K562 (cell line): ENCODE data around the gene DIPK1B. TPM values are rescaled to one million over a fixed set of nuclear protein-coding genes. Genes with fewer than 3 reads are reported as not detected.

Experiments used
- CREM ChIP-seq: IDR thresholded peaks from 2 replicates; pipeline ENCODE4 v1.6.1; 2014; ENCODE audit warnings: antibody characterized with exemption, low read depth
- EGR1 ChIP-seq: fragments of 450-650 bp; conservative IDR thresholded peaks from 2 replicates; pipeline ENCODE4 v1.6.1; 2017; ENCODE audit warnings: mild to moderate bottlenecking
- HDAC1 ChIP-seq, 2 experiments: fragments of 450-650 bp; IDR thresholded peaks; 2 replicates each; pipeline ENCODE4 v1.6.1; 2016 to 2017; ENCODE audit warnings: inconsistent platforms in 1 of 2, mild to moderate bottlenecking in 1 of 2, moderate library complexity in 1 of 2
- KLF13 ChIP-seq: fragments of 450-650 bp; IDR thresholded peaks from 2 replicates; pipeline ENCODE4 v1.6.1; 2016; ENCODE audit warnings: missing genetic modification characterization, low read depth, mild to moderate bottlenecking, missing compliant biosample characterization, moderate library complexity, borderline replicate concordance
- LARP7 ChIP-seq: fragments of 450-650 bp; IDR thresholded peaks from 2 replicates; pipeline ENCODE4 v1.6.1; 2016
- NFXL1 ChIP-seq: fragments of 450-650 bp; formaldehyde crosslinking; IDR thresholded peaks from 2 replicates; pipeline ENCODE4 v1.4.0; 2021; ENCODE audit warnings: mild to moderate bottlenecking
- NR3C1 ChIP-seq: sonication (generic); formaldehyde crosslinking; IDR thresholded peaks from 2 replicates; pipeline ENCODE4 v1.8.1; 2022; ENCODE audit warnings: missing genetic modification reagents
- NUFIP1 ChIP-seq: fragments of 450-650 bp; IDR thresholded peaks from 2 replicates; pipeline ENCODE4 v1.6.1; 2018; ENCODE audit not compliant: partially characterized antibody
- RAD51 ChIP-seq: fragments of 450-650 bp; IDR thresholded peaks from 2 replicates; pipeline ENCODE4 v1.7.1; 2016; ENCODE audit warnings: low read depth, mild to moderate bottlenecking, borderline replicate concordance
- RBM17 ChIP-seq: fragments of 200-400 bp; formaldehyde crosslinking; IDR thresholded peaks from 2 replicates; pipeline ENCODE4 v1.6.1; 2017; ENCODE audit warnings: low read depth, mild to moderate bottlenecking, low read length, borderline replicate concordance
- SRF ChIP-seq, 2 experiments: fragments of 250-450, 450-650 bp in 1 of 2; sonication (Bioruptor Pico) in 1 of 2; sonication (generic) in 1 of 2; formaldehyde crosslinking; IDR thresholded peaks; 2 replicates each; pipeline versions ENCODE4 v1.5.0 to v1.5.1; 2020 to 2022; ENCODE audit warnings: mild to moderate bottlenecking in 1 of 2, missing genetic modification reagents in 1 of 2
- TEAD1 ChIP-seq, 2 experiments: fragments of 450-650 bp in 1 of 2; sonication (generic) in 1 of 2; formaldehyde crosslinking; IDR thresholded peaks; 2 replicates each; pipeline versions ENCODE4 v1.4.0 to v1.8.0; 2020 to 2022; ENCODE audit warnings: mild to moderate bottlenecking in 2 of 2, missing genetic modification reagents in 1 of 2
- ZFX ChIP-seq: sonication (generic); formaldehyde crosslinking; IDR thresholded peaks from 2 replicates; pipeline ENCODE4 v1.8.0; 2022; ENCODE audit warnings: mild to moderate bottlenecking, missing genetic modification reagents, moderate library complexity
- ZNF24 ChIP-seq: fragments of 450-650 bp; IDR thresholded peaks from 2 replicates; pipeline ENCODE4 v1.6.1; 2016
- ZNF785 ChIP-seq: fragments of 250-450 bp; sonication (Bioruptor Pico); IDR thresholded peaks from 2 replicates; pipeline ENCODE4 v1.4.0; 2020; ENCODE audit warnings: mild to moderate bottlenecking
- ZSCAN32 ChIP-seq: fragments of 450-650 bp; formaldehyde crosslinking; IDR thresholded peaks from 2 replicates; pipeline ENCODE4 v1.4.0; 2020; ENCODE audit warnings: mild to moderate bottlenecking, moderate library complexity
- polyA plus RNA-seq, 8 experiments: library from polyadenylated mRNA; depleted of rRNA in 4 of 8; stranded (reverse) in 5 of 8; unstranded in 3 of 8; fragments of >200 nt; fragmentation: Nextera tagmentation in 2 of 8; fragmentation: Illumina TruSeq in 1 of 8; extraction: Ambion mirVana in 2 of 8; extraction: Trizol in 1 of 8; gene quantifications; 2 replicates each; pipeline versions ENCODE4 v1.2.1 to v1.2.3, GENCODE V29; 2011 to 2014; ENCODE audit warnings: inconsistent platforms in 1 of 8, missing spikeins in 1 of 8
- total RNA-seq, 7 experiments: library from RNA; depleted of rRNA in 6 of 7; stranded (reverse); fragments of >200 nt in 6 of 7; fragmentation: Illumina TruSeq in 2 of 7; extraction: Trizol in 2 of 7; gene quantifications; 2 replicates each; pipeline versions ENCODE4 v1.2.1 to v1.2.3, GENCODE V29; 2011 to 2021; ENCODE audit warnings: low replicate concordance in 1 of 7
- TF ChIP-seq, protein P1 (sequence below), 2 experiments: fragments of 450-650 bp; IDR thresholded peaks; 2 replicates each; pipeline ENCODE4 v1.6.1; 2016; ENCODE audit warnings: mild to moderate bottlenecking in 2 of 2, borderline replicate concordance in 1 of 2, low read depth in 1 of 2, moderate library complexity in 1 of 2
- TF ChIP-seq, protein P2 (sequence below): sonication (generic); formaldehyde crosslinking; IDR thresholded peaks from 2 replicates; pipeline ENCODE4 v1.8.1; 2023; ENCODE audit warnings: mild to moderate bottlenecking, missing genetic modification reagents

The DIPK1B gene
- total and polyA plus RNA-seq, 9 of the 15 experiments (the other 6 are each of a cell fraction or from before 2014, with no cell fraction given) = 0.08 to 22.3 (median 5.9) TPM

DNA sequence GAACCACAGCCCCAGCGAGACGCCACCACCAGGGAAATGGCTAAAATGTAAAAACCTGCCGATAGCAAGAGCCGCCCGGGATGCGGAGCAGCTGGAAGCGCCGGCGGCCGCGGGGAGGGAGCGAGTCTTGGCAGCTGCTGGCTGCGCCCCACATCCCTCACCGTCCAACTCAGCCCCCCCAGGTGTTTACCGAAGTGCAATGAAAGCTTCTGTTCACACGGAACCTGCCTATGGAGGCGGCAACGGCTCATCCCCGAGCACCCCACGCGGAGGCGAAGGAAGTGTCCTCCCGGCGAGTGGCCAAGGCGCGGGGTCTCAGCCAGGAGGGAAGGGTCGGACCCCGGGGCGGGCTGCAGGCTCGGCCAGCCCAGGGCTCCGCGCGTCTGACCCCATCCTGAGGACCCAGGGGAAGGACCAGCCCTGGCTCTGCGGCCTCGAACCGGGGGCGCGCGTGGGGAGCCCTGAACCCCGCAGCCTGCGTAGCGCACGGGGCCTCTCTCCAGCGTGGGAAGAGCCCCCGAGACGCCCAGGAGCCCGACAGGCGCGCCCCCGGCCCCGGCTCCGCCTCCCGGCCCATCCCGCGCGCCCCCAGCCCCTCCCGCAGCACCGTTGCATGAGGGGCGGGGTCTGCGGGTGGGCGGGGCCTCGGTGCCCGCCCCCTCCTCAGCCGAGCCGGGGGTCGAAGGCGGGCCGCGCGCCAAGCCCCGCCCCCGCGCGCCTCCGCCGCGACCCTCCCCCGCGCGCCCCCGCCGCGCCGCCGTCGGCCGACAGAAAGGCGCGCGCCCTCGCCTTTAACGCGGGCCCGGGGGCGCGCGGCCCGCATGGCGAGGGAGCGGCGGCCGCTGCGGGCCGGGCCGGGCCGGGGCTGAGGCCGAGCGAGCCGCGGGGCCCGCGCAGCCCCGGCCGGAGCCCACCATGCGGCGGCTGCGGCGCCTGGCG is at the start of gene DIPK1B (continued):
- TF ChIP-seq, protein P1, sequence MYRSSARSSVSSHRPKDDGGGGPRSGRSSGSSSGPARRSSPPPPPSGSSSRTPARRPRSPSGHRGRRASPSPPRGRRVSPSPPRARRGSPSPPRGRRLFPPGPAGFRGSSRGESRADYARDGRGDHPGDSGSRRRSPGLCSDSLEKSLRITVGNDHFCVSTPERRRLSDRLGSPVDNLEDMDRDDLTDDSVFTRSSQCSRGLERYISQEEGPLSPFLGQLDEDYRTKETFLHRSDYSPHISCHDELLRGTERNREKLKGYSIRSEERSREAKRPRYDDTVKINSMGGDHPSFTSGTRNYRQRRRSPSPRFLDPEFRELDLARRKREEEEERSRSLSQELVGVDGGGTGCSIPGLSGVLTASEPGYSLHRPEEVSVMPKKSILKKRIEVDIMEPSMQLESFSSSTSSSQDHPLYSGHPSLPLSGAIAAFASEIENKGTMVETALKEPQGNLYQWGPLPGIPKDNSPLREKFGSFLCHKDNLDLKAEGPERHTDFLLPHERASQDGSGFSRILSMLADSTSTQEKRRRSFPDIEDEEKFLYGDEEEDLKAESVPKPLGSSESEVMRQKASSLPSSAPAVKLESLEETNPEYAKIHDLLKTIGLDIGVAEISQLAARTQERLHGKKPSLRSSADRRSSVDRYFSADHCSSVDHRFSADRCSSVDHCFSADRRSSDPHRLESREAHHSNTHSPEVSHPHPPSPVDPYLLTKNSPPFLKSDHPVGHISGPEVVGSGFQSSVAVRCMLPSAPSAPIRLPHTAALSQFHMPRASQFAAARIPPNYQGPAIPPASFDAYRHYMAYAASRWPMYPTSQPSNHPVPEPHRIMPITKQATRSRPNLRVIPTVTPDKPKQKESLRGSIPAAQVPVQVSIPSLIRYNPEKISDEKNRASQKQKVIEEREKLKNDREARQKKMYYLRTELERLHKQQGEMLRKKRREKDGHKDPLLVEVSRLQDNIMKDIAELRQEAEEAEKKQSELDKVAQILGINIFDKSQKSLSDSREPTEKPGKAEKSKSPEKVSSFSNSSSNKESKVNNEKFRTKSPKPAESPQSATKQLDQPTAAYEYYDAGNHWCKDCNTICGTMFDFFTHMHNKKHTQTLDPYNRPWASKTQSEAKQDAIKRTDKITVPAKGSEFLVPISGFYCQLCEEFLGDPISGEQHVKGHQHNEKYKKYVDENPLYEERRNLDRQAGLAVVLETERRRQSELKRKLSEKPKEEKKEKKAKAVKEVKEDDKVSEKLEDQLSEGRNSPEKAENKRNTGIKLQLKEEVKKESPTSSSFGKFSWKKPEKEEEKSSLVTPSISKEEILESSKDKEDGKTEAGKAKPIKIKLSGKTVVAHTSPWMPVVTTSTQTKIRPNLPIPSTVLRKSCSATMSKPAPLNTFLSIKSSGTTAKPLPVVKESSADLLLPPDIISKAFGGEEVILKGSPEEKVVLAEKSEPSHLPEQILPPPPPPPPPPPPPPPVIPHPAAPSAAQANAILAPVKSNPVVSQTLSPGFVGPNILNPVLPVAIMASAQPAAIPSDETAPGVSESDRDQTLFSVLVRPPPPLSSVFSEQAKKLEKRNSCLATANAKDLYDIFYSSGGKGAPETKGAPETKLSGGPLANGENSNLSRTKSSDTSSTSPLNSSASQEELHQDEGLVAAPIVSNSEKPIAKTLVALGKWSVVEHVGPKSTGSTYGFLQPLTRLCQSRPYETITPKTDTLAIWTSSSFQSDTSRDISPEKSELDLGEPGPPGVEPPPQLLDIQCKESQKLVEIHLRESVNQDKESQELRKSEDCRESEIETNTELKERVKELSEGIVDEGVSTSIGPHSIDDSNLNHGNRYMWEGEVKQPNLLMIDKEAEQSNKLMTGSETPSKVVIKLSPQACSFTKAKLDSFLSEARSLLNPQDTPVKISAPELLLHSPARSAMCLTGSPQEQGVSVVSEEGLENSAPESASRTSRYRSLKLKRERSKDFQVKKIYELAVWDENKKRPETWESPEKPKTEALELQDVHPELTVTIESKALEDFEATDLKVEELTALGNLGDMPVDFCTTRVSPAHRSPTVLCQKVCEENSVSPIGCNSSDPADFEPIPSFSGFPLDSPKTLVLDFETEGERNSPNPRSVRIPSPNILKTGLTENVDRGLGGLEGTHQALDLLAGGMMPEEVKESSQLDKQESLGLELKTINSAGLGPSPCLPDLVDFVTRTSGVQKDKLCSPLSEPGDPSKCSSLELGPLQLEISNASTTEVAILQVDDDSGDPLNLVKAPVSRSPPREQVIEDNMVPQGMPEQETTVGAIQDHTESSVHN (IDR thresholded peaks at IDR 0.05; ENCODE audit: borderline replicate concordance in 1 of 2, low read depth in 1 of 2) = no peak
- TF ChIP-seq TEAD1 (CRISPR knock-in tag; IDR thresholded peaks at IDR 0.05) (no peak), NUFIP1 (no peak), KLF13 (tag) (no peak), RAD51 (no peak), HDAC1 (IDR thresholded peaks at IDR 0.05) (no peak), SRF (CRISPR knock-in tag; IDR thresholded peaks at IDR 0.05) (no peak), ZNF785 (no peak), ZSCAN32 (CRISPR knock-in tag) (no peak), NFXL1 (CRISPR knock-in tag) (no peak), NR3C1 (CRISPR knock-in tag) (no peak), ZFX (CRISPR knock-in tag) (no peak), CREM (no peak), RBM17 (no peak), EGR1 (no peak), ZNF24 (no peak), LARP7 (no peak)
- TF ChIP-seq, protein P2, sequence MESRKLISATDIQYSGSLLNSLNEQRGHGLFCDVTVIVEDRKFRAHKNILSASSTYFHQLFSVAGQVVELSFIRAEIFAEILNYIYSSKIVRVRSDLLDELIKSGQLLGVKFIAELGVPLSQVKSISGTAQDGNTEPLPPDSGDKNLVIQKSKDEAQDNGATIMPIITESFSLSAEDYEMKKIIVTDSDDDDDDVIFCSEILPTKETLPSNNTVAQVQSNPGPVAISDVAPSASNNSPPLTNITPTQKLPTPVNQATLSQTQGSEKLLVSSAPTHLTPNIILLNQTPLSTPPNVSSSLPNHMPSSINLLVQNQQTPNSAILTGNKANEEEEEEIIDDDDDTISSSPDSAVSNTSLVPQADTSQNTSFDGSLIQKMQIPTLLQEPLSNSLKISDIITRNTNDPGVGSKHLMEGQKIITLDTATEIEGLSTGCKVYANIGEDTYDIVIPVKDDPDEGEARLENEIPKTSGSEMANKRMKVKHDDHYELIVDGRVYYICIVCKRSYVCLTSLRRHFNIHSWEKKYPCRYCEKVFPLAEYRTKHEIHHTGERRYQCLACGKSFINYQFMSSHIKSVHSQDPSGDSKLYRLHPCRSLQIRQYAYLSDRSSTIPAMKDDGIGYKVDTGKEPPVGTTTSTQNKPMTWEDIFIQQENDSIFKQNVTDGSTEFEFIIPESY (CRISPR knock-in tag) = no peak
